HepG2 (cell line): ENCODE data around the gene FCAMR. TPM values are rescaled to one million over a fixed set of nuclear protein-coding genes. Genes with fewer than 3 reads are reported as not detected.
A peak's percentile ranks its signal among the peaks of the same experiment; 100 is the strongest.

Experiments used
- ASH2L ChIP-seq: fragments of 300-600, 200-600 bp; sonication (generic); IDR thresholded peaks from 2 replicates; pipeline ENCODE4 v1.7.0; 2017; ENCODE audit warnings: low read depth, mild to moderate bottlenecking, moderate library complexity, mixed read lengths, low read length; ENCODE audit not compliant: insufficient read length
- CCDC6 ChIP-seq: sonication (generic); formaldehyde crosslinking; IDR thresholded peaks from 2 replicates; pipeline ENCODE4 v1.8.1; 2022; ENCODE audit warnings: mild to moderate bottlenecking, missing genetic modification reagents, moderate library complexity
- ETV5 ChIP-seq: IDR thresholded peaks from 2 replicates; pipeline ENCODE4 v1.6.1; 2018; ENCODE audit warnings: missing biosample characterization, missing genetic modification reagents, inconsistent platforms, borderline replicate concordance
- FOXJ3 ChIP-seq: sonication (generic); formaldehyde crosslinking; IDR thresholded peaks from 2 replicates; pipeline ENCODE4 v1.4.0; 2020; ENCODE audit warnings: missing genetic modification reagents, mild to moderate bottlenecking, borderline replicate concordance
- GABPA ChIP-seq, 2 experiments: IDR thresholded peaks; 2 replicates each; pipeline ENCODE4 v1.6.1; 2011 to 2016; ENCODE audit warnings: low read depth in 2 of 2, low read length in 1 of 2, missing biosample characterization in 1 of 2, missing genetic modification characterization in 1 of 2
- GATAD2A ChIP-seq: IDR thresholded peaks from 2 replicates; pipeline ENCODE4 v1.6.1; 2016
- HNF1A ChIP-seq, 2 experiments: sonication (generic) in 1 of 2; formaldehyde crosslinking in 1 of 2; IDR thresholded peaks; 2 replicates each; pipeline versions ENCODE4 v1.4.0 to v1.6.1; 2016 to 2020; ENCODE audit warnings: borderline replicate concordance in 1 of 2, low read depth in 1 of 2, mild to moderate bottlenecking in 1 of 2, missing genetic modification reagents in 1 of 2
- HOXA3 ChIP-seq: sonication (generic); formaldehyde crosslinking; IDR thresholded peaks from 2 replicates; pipeline ENCODE4 v1.5.0; 2020; ENCODE audit warnings: missing genetic modification reagents
- KLF9 ChIP-seq: IDR thresholded peaks from 2 replicates; pipeline ENCODE4 v1.6.1; 2016; ENCODE audit warnings: low read depth
- MED1 ChIP-seq: sonication (generic); formaldehyde crosslinking; IDR thresholded peaks from 2 replicates; pipeline ENCODE4 v1.4.0; 2020; ENCODE audit warnings: missing genetic modification reagents
- NBN ChIP-seq: fragments of 450-650 bp; conservative IDR thresholded peaks from 2 replicates; pipeline ENCODE4 v1.6.1; 2017
- TARDBP ChIP-seq: sonication (generic); formaldehyde crosslinking; IDR thresholded peaks from 2 replicates; pipeline ENCODE4 v1.8.0; 2022; ENCODE audit warnings: mild to moderate bottlenecking, missing genetic modification reagents
- U2AF2 ChIP-seq: fragments of 200-400 bp; formaldehyde crosslinking; IDR thresholded peaks from 2 replicates; pipeline ENCODE4 v1.6.1; 2017; ENCODE audit warnings: low read depth, mild to moderate bottlenecking, low read length
- UBTF ChIP-seq: sonication (generic); formaldehyde crosslinking; IDR thresholded peaks from 2 replicates; pipeline ENCODE4 v1.4.0; 2020; ENCODE audit warnings: mild to moderate bottlenecking, missing genetic modification reagents
- ZNF260 ChIP-seq: sonication (generic); formaldehyde crosslinking; IDR thresholded peaks from 2 replicates; pipeline ENCODE4 v1.4.0; 2020; ENCODE audit warnings: missing genetic modification reagents, low read depth, mild to moderate bottlenecking, borderline replicate concordance
- ZNF264 ChIP-seq: sonication (generic); formaldehyde crosslinking; IDR thresholded peaks from 2 replicates; pipeline ENCODE4 v1.4.0; 2020; ENCODE audit warnings: missing genetic modification reagents
- ZNF484 ChIP-seq: sonication (generic); formaldehyde crosslinking; IDR thresholded peaks from 2 replicates; pipeline ENCODE4 v1.5.1; 2020; ENCODE audit warnings: mild to moderate bottlenecking, low read depth, missing genetic modification reagents, borderline replicate concordance
- ZNF614 ChIP-seq: IDR thresholded peaks from 2 replicates; pipeline ENCODE4 v1.6.1; 2018; ENCODE audit warnings: missing biosample characterization, missing genetic modification reagents, inconsistent platforms, borderline replicate concordance
- ZNF652 ChIP-seq: IDR thresholded peaks from 2 replicates; pipeline ENCODE4 v1.6.1; 2016; ENCODE audit warnings: low read depth, borderline replicate concordance
- ZNF780A ChIP-seq: sonication (generic); formaldehyde crosslinking; IDR thresholded peaks from 2 replicates; pipeline ENCODE4 v1.8.0; 2022; ENCODE audit warnings: mild to moderate bottlenecking, missing genetic modification reagents, moderate library complexity
- polyA plus RNA-seq, 8 experiments: library from polyadenylated mRNA; depleted of rRNA in 3 of 8; stranded (reverse) in 7 of 8; unstranded in 1 of 8; fragments of >200 nt; fragmentation: Illumina TruSeq in 4 of 8; extraction: Trizol in 4 of 8; gene quantifications; 2 replicates each; pipeline versions ENCODE4 v1.2.1 to v1.2.3, GENCODE V29; 2011 to 2016; ENCODE audit warnings: low read depth in 4 of 8, missing spikeins in 1 of 8, mixed read lengths in 1 of 8; ENCODE audit not compliant: insufficient read depth in 1 of 8
- total RNA-seq, 5 experiments: library from RNA; depleted of rRNA; stranded (reverse); fragments of >200 nt; fragmentation: Illumina TruSeq; extraction: Trizol; gene quantifications; 2 replicates each; pipeline ENCODE4 v1.2.3, GENCODE V29; 2016; ENCODE audit warnings: low read depth in 1 of 5

FCAMR gene
- total and polyA plus RNA-seq, 2 of the 13 experiments (the other 11 are each of a cell fraction or from before 2014, with no cell fraction given): not detected

GRCh38 chr1:206951318-206952100, 18.8 kb downstream of the FCAMR start (continued):
- TF ChIP-seq KLF9 (CRISPR knock-in tag) (0 out of 2 replicates have a peak, but pooled peaks have one; percentile 50), GATAD2A (CRISPR knock-in tag) (peak; percentile 40), ZNF264 (CRISPR knock-in tag) (0 out of 2 replicates have a peak, but pooled peaks have one; percentile 19), TARDBP (0 out of 2 replicates have a peak, but pooled peaks have one; percentile 20), ZNF780A (CRISPR knock-in tag) (no peak), ZNF484 (CRISPR knock-in tag) (no peak), HOXA3 (CRISPR knock-in tag) (peak; percentile 44; the same call in 1 of the 2 replicates), CCDC6 (0 out of 2 replicates have a peak, but pooled peaks have one; percentile 24), ASH2L (peak; percentile 34), ZNF260 (CRISPR knock-in tag) (no peak), NBN (no peak), FOXJ3 (CRISPR knock-in tag) (0 out of 2 replicates have a peak, but pooled peaks have one; percentile 48), ETV5 (peak; percentile 33; the same call in 1 of the 2 replicates), MED1 (CRISPR knock-in tag) (0 out of 2 replicates have a peak, but pooled peaks have one; percentile 27), GABPA (IDR thresholded peaks at IDR 0.05; ENCODE audit: low read depth, low read length) (no peak), GABPA (CRISPR knock-in tag; IDR thresholded peaks at IDR 0.05; ENCODE audit: low read depth) (peak; percentile 23; the same call in 1 of the 2 replicates), UBTF (CRISPR knock-in tag) (no peak), HNF1A (IDR thresholded peaks at IDR 0.05; ENCODE audit: low read depth) (peak; percentile 91), HNF1A (CRISPR knock-in tag; IDR thresholded peaks at IDR 0.05; ENCODE audit: borderline replicate concordance) (peak; percentile 91), ZNF652 (CRISPR knock-in tag) (peak; percentile 83), U2AF2 (no peak), ZNF614 (0 out of 2 replicates have a peak, but pooled peaks have one; percentile 44)
